Stimulated activated CD8-positive, alpha-beta memory T cell treated with anti-CD3 and anti-CD28 coated beads, Interleukin-7, amount 100 ng/mL, for 48 hours (primary cell): ENCODE measurements around the gene OSTN.
"Not testable (repeated sequence)": the region's sequence is repeated elsewhere in the genome, so short reads cannot be mapped to it uniquely, and the experiment has no call there.

Source experiments
- DNase-seq, 2 donors: peaks; one replicate each; pipeline ENCODE4 v3.0.0-alpha.2; 2020; ENCODE audit warnings: low read depth in 1 of 2; ENCODE audit errors: extremely low read depth in 1 of 2

The OSTN gene, protein sequence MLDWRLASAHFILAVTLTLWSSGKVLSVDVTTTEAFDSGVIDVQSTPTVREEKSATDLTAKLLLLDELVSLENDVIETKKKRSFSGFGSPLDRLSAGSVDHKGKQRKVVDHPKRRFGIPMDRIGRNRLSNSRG

GRCh38 chr3:191198932-191199331 is at the start of gene OSTN:
TSS of gene OSTN (plus strand) at chr3:191199241. CDS start at chr3:191212533, 13,292 bp downstream.
- DNase-seq = no peak

- DNase-seq = no peak
Measured at GRCh38 chr3:191151653-191152052, 47.4 kb upstream of the OSTN start.

DNA sequence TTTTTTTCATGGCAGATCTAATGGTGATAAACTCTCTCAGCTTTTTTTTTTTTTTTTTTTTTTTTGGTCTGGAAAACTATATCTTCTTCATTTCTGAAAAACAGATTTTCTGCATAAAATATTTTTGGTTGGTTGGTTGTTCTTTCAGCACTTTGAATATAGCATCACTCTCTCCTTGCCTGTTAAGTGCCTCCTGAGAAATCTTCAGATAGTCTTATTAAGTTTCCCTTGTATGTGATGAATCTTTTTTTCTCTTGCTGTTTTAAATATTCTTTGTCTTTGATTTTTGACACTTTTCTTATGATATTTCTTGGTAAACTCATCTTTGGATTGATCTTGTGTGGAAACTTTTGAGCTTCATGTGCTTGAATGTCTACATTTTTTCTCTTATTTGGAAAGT is 44.2 kb upstream of the OSTN start:
- no peak for DNase-seq

GRCh38 chr3:191158247-191158646 is 40.8 kb upstream of the OSTN start:
- no peak for DNase-seq

- DNase-seq = no peak
Measured at GRCh38 chr3:191158815-191159214, 40.2 kb upstream of the OSTN start.

DNA sequence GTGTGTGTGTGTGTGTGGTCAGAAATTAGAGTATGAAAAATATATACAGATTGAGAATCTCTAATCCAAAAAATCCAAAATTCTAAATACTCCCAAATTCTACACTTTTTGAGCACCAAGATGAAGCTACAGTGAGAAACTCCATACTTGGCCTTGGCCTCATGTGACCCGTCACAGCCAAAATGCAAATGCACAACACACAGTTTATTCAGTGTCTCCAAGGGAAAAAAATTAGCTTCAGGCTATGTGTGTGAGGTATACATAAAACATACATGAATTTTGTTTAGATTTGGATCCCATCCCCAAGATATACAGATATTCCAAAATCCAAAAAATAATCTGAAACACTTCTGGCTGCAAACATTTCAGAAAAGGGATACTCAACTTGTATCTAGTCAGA is 33.2 kb upstream of the OSTN start:
- no peak for DNase-seq

GRCh38 chr3:191166368-191166767 is 32.7 kb upstream of the OSTN start:
- DNase-seq = no peak

DNA sequence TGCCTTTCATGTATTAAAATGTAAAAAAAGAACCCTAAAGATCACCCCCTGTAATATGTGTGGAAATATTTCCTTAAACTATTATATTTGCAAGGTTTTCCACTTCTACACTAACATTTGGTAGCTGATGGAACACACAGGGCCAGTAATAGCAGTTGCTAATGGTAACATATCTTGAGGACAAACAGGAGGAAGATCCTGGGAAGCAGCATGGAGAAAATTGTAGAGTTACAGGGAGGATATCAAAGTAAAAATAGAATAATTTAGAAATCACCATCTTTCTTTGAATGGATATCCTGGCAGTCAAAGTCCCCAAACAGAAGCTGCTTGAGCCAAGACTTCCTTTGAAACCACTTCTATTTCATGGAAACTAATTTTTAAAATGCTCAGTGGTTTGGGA is 29.5 kb upstream of the OSTN start:
- DNase-seq = no peak

GRCh38 chr3:191170097-191170496 is 28.9 kb upstream of the OSTN start:
- DNase-seq = no peak

GRCh38 chr3:191175102-191175501 is 23.9 kb upstream of the OSTN start:
- DNase-seq = no peak

- DNase-seq = no peak
Measured at GRCh38 chr3:191176038-191176785, 22.8 kb upstream of the OSTN start.

DNA sequence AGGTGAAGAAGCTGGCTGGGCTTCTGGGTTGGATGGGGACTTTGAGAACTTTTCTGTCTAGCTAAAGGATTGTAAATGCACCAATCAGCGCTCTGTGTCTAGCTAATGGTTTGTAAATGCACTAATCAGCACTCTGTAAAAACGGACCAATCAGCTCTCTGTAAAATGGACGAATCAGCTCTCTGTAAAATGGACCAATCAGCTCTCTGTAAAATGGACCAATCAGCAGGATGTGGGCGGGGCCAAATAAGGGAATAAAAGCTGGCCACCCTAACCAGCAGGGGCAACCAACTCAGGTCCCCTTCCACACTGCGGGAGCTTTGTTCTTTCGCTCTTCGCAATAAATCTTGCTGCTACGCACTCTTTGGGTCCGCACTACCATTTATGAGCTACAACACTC is 13.7 kb upstream of the OSTN start:
- not testable (repeated sequence) for DNase-seq

- not testable (repeated sequence) for DNase-seq
Measured at GRCh38 chr3:191188246-191188645, 10.8 kb upstream of the OSTN start.

DNA sequence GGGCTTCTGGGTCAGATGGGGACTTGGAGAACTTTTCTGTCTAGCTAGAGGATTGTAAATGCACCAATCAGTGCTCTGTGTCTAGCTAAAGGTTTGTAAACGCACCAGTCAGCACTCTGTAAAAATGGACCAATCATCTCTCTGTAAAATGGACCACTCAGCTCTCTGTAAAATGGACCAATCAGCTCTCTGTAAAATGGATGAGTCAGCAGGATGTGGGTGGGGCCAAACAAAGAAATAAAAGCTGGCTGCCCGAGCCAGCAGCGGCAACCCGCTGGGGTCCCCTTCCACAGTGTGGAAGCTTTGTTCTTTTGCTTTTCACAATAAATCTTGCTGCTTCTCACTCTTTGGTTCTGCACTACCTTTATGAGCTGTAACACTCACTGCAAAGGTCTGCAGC is 6.8 kb upstream of the OSTN start:
- DNase-seq = not testable (repeated sequence)

DNA sequence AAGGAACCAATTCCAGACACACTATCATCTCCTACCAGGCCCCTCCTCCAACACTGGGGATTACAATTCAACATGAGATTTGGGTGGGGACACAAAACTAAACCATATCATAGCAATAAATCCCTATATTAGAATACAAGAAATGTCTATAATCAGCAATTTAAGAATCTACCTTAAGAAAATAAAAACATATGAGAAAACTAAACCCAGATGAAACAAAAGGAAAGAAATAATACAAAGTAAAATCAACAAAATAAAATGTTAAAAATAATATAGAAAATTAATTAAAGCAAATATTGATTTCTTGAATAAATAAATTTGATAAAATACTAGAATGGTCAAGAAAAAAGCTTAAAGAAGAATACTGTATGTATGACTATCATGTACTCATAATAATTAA is 6.1 kb upstream of the OSTN start:
- DNase-seq = no peak

GRCh38 chr3:191197761-191198306 is 1.2 kb upstream of the OSTN start:
- no peak for DNase-seq

DNA sequence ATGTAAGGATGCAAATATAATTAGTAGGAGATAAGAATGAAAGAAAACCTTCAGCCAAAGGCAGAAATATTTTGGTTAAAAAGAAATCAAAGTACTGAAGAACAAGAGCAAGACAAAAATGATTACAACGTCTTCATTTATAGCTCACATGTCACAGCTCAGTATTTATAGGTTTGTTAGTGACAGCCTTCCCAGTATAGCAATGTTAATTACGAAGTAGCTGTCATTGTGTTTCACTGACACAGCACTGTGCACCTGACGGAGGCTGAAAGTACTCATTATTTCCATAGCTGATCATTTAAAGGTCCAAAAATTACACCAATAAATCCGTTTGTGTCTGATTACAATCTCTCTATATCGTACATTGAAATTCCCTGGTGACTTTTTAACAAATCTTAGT is 561 bp upstream of the OSTN start:
- DNase-seq = no peak

- DNase-seq = no peak
Measured at GRCh38 chr3:191210032-191210431, 11.0 kb downstream of the OSTN start.

- no peak for DNase-seq
Measured at GRCh38 chr3:191216510-191216909, 17.5 kb downstream of the OSTN start.

DNA sequence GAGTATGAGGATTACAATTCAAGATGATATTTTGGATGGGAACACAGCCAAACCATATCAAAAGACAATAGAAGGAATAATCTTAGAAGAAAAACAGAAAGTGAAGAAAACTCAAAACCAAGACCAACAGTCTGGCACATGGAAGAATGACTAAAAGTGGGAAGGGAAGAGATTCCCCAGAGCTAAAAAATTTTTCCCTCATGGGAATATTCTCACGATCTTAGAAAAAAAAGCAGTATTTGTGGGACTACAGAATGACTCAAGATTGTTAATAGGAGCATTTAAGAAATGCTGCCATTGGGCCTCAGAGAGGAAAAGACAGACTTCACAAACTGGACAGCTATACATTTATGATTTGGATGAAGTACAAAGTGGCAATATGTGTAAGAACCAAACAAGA is 18.3 kb downstream of the OSTN start:
- DNase-seq = no peak

- DNase-seq = no peak
Measured at GRCh38 chr3:191220908-191221307, 21.9 kb downstream of the OSTN start.

DNA sequence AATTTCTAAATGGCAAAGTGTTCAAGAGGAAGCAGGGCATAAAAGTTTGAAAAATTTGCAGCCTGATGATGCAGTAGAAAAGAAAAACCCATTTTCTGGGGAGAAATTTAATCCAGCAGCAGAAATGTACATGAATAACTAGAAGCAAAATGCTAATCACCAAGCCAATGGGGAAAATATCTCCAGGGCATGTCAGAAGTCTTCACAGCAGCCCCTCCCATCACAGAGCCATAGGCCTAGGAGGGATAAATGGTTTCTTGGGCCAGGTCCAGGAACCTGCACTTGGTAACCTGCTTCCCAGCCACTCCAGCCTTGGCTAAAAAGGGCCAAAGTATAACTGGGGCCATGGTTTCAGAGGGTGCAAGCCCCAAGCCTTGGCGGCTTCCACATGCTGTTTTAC is 22.6 kb downstream of the OSTN start:
- DNase-seq = no peak

DNA sequence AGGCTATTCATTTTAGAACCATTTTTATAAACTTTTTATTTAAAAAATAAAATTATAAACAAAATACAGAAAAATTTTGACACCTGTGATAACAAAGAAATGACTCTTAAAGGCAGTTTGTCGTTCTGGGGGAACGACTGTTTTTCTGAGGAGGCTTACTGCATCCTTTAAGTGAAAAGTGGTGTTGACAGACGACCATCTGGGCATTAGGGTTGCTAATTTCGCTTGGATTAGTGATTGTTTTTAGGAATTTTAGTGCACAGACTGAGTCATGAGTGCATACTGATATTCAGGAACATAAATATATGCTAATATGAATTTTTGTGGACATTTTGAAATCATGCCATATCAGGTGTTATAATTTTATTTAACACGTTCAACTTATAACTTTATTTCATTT is 28.5 kb downstream of the OSTN start:
- no peak for DNase-seq
